Measurements from ENCODE around the gene MEGF6.

MEGF6 gene

DNA sequence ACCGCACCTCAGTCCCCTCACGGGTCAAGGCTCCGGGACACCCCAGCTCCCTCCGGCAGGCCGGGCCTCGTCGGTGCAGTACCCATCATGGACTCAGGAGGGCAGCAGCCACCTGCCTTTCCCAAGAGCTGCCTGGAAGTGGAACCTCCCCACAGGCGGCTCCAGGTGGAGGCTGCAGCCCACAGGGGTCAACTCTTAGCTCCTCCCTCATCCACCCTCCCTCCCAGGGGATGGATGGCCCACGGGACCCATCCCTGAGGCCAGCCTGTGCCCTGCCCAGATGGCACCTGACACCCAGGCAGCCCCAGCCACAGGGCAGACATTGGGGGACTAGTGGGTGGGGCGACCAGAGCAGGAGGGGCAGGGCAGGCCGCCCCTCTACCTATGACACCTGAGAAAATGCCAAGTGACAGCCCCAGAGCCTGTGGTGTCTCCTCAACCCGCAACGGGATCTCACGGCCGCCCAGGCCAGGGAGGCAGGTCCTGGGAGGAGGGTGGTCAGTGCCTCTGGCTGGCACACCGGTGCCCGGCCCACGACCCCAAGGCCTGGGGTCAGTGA, 158.0 kb downstream of the MEGF6 start:
- peak; percentile 76 for DNase-seq

GRCh38 chr1:3452866-3453175, 158.5 kb downstream of the MEGF6 start:
- DNase-seq = no peak

DNA sequence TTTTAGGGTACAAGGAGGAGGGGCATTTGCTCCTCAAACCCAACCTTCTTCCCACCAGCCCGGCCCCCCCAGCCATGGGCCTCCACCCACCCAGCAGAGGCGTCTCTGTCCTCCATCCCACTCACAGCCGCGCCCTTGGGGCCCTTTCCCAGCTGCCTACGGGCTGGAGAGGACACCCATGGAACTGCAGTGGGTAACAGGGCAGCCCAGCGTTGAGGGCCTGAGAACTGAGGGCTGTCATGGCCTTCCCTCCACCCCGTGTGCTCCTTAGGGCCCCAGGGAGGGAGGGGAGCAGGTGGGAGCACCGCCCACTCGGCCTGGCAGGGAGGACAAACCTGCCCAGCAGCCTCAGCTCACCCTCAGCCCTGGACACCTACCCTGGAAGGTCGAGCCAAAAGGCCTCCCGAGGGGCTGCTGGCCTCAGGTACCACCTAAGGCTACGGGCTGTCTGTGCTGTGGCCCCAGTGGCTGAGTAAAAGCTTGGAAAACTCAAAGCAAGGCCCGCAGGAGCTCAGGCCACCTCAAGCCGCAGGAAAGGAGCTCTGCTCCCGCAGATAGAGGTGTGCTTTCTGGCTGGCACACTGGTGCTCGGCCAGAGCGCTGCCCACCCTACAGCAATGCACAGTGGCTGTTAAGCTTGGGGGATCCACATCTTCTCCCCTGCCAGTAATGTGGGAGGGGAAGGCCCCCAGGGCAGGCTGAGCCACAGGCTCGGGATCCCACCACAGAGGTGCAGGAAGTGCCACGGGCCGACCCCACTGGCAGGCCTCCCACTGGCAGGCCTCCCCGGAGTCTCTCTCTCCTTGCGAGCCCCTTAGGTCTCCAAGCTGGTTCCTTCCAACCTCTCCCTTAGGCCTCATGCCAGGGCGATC, 159.1 kb downstream of the MEGF6 start:
- DNase-seq = no peak

GRCh38 chr1:3450983-3451382, 160.3 kb downstream of the MEGF6 start:
- no peak for DNase-seq

- no peak for DNase-seq
Observed at GRCh38 chr1:3450202-3450863, 161.0 kb downstream of the MEGF6 start.

DNA sequence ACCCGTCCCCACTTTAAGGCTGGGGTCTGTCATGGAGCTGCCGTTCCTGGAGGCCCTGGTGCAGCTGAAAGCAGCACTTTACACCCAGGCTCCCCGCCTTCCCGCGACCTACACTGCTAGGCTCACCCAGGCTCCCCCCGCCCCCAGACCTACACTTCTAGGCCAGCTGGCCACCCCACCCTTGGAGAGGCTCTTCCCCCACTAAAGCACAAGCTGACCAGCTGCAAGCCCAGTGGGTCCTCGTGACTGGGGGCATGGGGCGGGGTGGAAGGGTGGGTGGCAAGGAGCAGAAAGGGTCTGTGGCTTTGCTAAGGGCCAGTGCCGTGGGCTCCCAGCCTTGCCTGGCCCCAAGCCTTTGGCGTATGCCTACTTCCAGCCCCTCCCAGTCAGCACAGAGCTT, 166.6 kb downstream of the MEGF6 start:
- DNase-seq = no peak

- DNase-seq = no peak
Observed at GRCh38 chr1:3444298-3444697, 167.0 kb downstream of the MEGF6 start.

GRCh38 chr1:3443807-3444206, 167.5 kb downstream of the MEGF6 start:
- DNase-seq = no peak

- DNase-seq = no peak
Observed at GRCh38 chr1:3442901-3443300, 168.4 kb downstream of the MEGF6 start.

- no peak for DNase-seq
Observed at GRCh38 chr1:3442331-3442730, 169.0 kb downstream of the MEGF6 start.

- no peak for DNase-seq
Observed at GRCh38 chr1:3441880-3442279, 169.4 kb downstream of the MEGF6 start.

GRCh38 chr1:3441410-3441847, 169.9 kb downstream of the MEGF6 start:
- DNase-seq = no peak

- no peak for DNase-seq
Observed at GRCh38 chr1:3440711-3441409, 170.4 kb downstream of the MEGF6 start.

DNA sequence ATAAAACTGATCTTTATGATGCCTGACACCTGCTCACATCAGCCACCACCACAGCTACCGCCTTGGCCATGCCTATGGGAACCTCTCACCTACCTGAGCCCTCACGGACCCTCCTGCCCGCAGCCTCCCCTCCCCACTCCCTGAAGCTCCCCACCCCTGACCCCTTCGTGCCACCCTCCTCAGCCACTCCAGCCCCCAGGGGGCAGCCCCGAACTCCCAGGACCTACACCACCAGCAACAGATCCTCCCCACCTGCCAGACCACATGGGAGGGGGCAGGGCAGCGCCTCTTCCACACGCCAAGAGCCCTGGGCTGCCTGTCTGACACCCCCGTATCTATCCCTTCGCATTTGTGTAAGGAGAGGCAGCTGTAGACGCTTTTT, 171.0 kb downstream of the MEGF6 start:
- no peak for DNase-seq
